Endodermal cell (in vitro differentiated cells): ENCODE results near the gene OR52A1. TPM values are rescaled to one million over a fixed set of nuclear protein-coding genes. Genes with fewer than 3 reads are reported as not detected.

Source experiments
- DNase-seq: peaks from one replicate; pipeline ENCODE4 v3.0.0-alpha.2; 2017
- H3K27ac ChIP-seq: 2 replicates; pipeline ENCODE4 v1.5.1; 2013; ENCODE audit warnings: mild to moderate bottlenecking, low read depth, low read length, moderate library complexity
- H3K27me3 ChIP-seq: 2 replicates; pipeline ENCODE4 v1.6.1; 2013; ENCODE audit warnings: mild to moderate bottlenecking, low read length, moderate library complexity; ENCODE audit not compliant: insufficient read depth, control insufficient read depth, poor library complexity, severe bottlenecking
- H3K36me3 ChIP-seq: 2 replicates; pipeline ENCODE4 v1.7.0; 2013; ENCODE audit warnings: mild to moderate bottlenecking, low read length, moderate library complexity; ENCODE audit not compliant: control insufficient read depth, insufficient read depth
- H3K4me1 ChIP-seq: one replicate; pipeline ENCODE4 v1.7.0; 2013; ENCODE audit warnings: low read length; ENCODE audit not compliant: control insufficient read depth, insufficient read depth
- H3K4me3 ChIP-seq: 2 replicates; pipeline ENCODE4 v1.5.1; 2013; ENCODE audit warnings: mild to moderate bottlenecking, low read length, moderate library complexity
- H3K9ac ChIP-seq: 2 replicates; pipeline ENCODE4 v1.6.1; 2013; ENCODE audit warnings: mild to moderate bottlenecking, low read length, moderate library complexity; ENCODE audit not compliant: poor library complexity, severe bottlenecking; ENCODE audit errors: extremely low read depth
- H3K9me3 ChIP-seq: 2 replicates; pipeline ENCODE4 v1.6.1; 2013; ENCODE audit warnings: mild to moderate bottlenecking, low read length, moderate library complexity; ENCODE audit not compliant: control insufficient read depth
- H3K27ac Mint-ChIP-seq: 2 replicates; pipeline ENCODE4 v1.8.0; 2020; ENCODE audit warnings: mixed read lengths
- H3K27me3 Mint-ChIP-seq: 2 replicates; pipeline ENCODE4 v1.8.0; 2021; ENCODE audit warnings: mild to moderate bottlenecking, mixed read lengths; ENCODE audit not compliant: insufficient read depth
- H3K36me3 Mint-ChIP-seq: 2 replicates; pipeline ENCODE4 v1.8.0; 2020; ENCODE audit warnings: low read depth, mixed read lengths
- H3K4me1 Mint-ChIP-seq: 2 replicates; pipeline ENCODE4 v1.8.0; 2020; ENCODE audit warnings: mixed read lengths
- H3K4me3 Mint-ChIP-seq: 2 replicates; pipeline ENCODE4 v1.8.0; 2020; ENCODE audit warnings: mild to moderate bottlenecking, moderate library complexity, mixed read lengths
- H3K9me3 Mint-ChIP-seq: 2 replicates; pipeline ENCODE4 v1.8.0; 2020; ENCODE audit warnings: mild to moderate bottlenecking, mixed read lengths
- CTCF ChIP-seq: fragments of 200-600 bp; sonication (generic); conservative IDR thresholded peaks from 2 replicates; pipeline ENCODE4 v1.5.0; 2021; ENCODE audit warnings: antibody characterized with exemption, mild to moderate bottlenecking
- WGBS, 2 experiments: methylation state at CpG; one replicate each; pipeline versions ENCODE4 v1.1.5 to v1.1.7; 2013; ENCODE audit warnings: missing lambda C conversion rate in 2 of 2, mixed read lengths in 1 of 2; ENCODE audit not compliant: insufficient coverage in 1 of 2, insufficient read length in 1 of 2; 5-methylcytosine and 5-hydroxymethylcytosine counted together
- total RNA-seq, 2 donors: library from RNA; stranded (reverse); fragmentation: NEBNext Ultra II Directional in 1 of 2; extraction: Animal tissue kit (Norgen Biotek cat#: 25700) in 1 of 2; gene quantifications; 2 replicates in 1 of 2; 3 replicates in 1 of 2; pipeline ENCODE4 v1.2.1, GENCODE V29; 2021

The OR52A1 gene
- total RNA-seq, 2 donors from 2014 or later, result 2.5 to 14.3 TPM

DNA sequence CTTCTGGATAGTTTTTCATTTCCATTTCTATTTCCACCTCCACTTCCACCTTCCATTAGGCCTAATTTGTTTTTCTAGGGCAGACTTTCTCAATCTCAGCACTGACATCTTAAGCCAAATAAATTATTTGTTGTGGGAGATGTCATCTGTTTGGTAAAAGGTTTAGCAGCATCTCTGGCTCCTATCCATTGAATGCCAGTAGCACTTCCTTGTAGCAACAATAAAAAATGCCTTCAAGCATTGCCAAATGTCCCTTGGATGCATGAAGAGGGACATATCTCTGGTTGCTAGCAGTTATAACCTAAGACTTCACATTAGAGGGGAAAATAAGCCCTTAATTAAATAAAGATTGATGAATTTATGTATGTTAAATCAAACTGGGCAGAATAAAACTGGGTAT lies 18.3 kb downstream of the OR52A1 start:
- TF ChIP-seq CTCF, result no peak
- H3K27me3 Mint-ChIP-seq, result no peaks in the 10 kb centered on the region
- no peaks in the 10 kb centered on the region for H3K36me3 Mint-ChIP-seq

DNA sequence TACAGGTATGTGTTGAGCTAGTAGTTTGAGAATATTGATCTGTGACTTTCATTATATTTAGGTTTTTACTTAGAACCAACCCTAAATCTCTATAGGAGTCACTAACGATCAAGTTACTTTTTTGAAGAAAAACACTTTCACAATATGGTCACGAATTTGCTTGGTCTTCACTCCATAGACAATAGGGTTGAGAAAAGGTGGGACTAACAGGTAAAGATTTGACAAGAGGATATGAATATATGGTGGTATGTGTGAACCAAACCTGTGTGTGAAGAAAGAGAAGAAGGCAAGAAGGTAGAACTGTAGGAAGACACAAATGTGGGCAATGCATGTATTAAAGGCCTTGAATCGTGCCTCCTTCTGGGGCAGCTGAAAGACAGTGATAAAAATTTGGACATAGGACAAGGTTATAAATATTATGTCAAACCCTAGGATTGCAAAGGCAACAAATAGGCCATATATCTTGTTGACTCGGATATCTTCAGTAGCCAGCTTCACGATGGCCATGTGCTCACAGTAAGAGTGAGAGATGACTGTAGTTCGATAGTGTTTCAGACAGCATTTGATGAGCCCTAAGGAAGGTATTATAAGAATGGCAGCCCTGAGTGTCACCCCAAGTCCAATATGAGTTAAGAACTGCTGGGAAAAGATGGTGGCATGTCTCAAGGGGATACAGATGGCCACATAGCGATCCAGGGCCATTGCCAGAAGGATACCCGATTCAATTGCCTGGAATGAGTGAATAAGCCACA lies 22.8 kb downstream of the OR52A1 start:
- 92 to 95% methylated on average over 8 of the region's 8 CpGs for WGBS, 2 experiments
- Histone ChIP-seq H3K36me3 (no peaks in the 10 kb centered on the region), H3K9ac (no peak overlapping the region), H3K27ac (no peak overlapping the region), H3K27me3 (no peaks in the 10 kb centered on the region), H3K4me1 (peaks cover 4% of the 10 kb centered on the region), H3K4me3 (no peak overlapping the region), H3K9me3 (no peaks in the 10 kb centered on the region)
- H3K4me3 Mint-ChIP-seq, result no peak overlapping the region
- DNase-seq, result no peak
- H3K4me1 Mint-ChIP-seq, result peaks cover 12% of the 10 kb centered on the region
- no peak for TF ChIP-seq CTCF
- no peak overlapping the region for H3K27ac Mint-ChIP-seq
- H3K27me3 Mint-ChIP-seq, result no peaks in the 10 kb centered on the region
- H3K36me3 Mint-ChIP-seq, result no peaks in the 10 kb centered on the region
- peaks cover 8% of the 10 kb centered on the region for H3K9me3 Mint-ChIP-seq

More for the DNA sequence above, 18.3 kb downstream of the OR52A1 start:
- no peak overlapping the region for H3K4me3 ChIP-seq
- no peaks in the 10 kb centered on the region for H3K27me3 ChIP-seq
- no peaks in the 10 kb centered on the region for H3K9me3 ChIP-seq
- Mint-ChIP-seq H3K4me3 (no peak overlapping the region), H3K27ac (no peak overlapping the region), H3K4me1 (peaks cover 25% of the 10 kb centered on the region), H3K9me3 (no peaks in the 10 kb centered on the region)
- no peak overlapping the region for H3K27ac ChIP-seq
- H3K4me1 ChIP-seq, result peaks cover 4% of the 10 kb centered on the region
- no peak overlapping the region for H3K9ac ChIP-seq
- no peaks in the 10 kb centered on the region for H3K36me3 ChIP-seq
- no peak for DNase-seq

GRCh38 chr11:5129457-5129877 lies 25.1 kb downstream of the OR52A1 start:
- no peak overlapping the region for H3K4me3 Mint-ChIP-seq
- no peak overlapping the region for H3K27ac Mint-ChIP-seq
- H3K9me3 ChIP-seq, result no peaks in the 10 kb centered on the region
- H3K9me3 Mint-ChIP-seq, result peaks cover 15% of the 10 kb centered on the region
- no peak for DNase-seq
- no peak overlapping the region for H3K9ac ChIP-seq
- no peak overlapping the region for H3K27ac ChIP-seq
- H3K4me1 Mint-ChIP-seq, result peaks cover 10% of the 10 kb centered on the region
- no peaks in the 10 kb centered on the region for H3K4me1 ChIP-seq
- no peaks in the 10 kb centered on the region for H3K36me3 Mint-ChIP-seq
- WGBS, 2 experiments, result 88 to 100% methylated on average over 1 to 2 of the region's 2 CpGs
- H3K27me3 Mint-ChIP-seq, result no peaks in the 10 kb centered on the region
- H3K4me3 ChIP-seq, result no peak overlapping the region
- H3K27me3 ChIP-seq, result no peaks in the 10 kb centered on the region
- H3K36me3 ChIP-seq, result no peaks in the 10 kb centered on the region
- no peak for TF ChIP-seq CTCF
